Smooth muscle cell (in vitro differentiated cells): ENCODE results near the gene ARL5B. TPM values are rescaled to one million over a fixed set of nuclear protein-coding genes. Genes with fewer than 3 reads are reported as not detected.
A peak's percentile ranks its signal among the peaks of the same experiment; 100 is the strongest.

Experiments
- DNase-seq: peaks from one replicate; lab custom pipeline; 2025; ENCODE audit not compliant: unreplicated experiment; lab: John Stamatoyannopoulos, UW
- H2AFZ ChIP-seq: fragments of 200-600 bp; sonication (generic); 2 replicates; pipeline ENCODE4 v1.6.0; 2016; ENCODE audit warnings: antibody characterized with exemption, low read depth, mild to moderate bottlenecking
- H3F3A ChIP-seq: fragments of 200-600 bp; sonication (generic); 2 replicates; pipeline ENCODE4 v1.6.0; 2017; ENCODE audit warnings: antibody characterized with exemption, low read depth
- H3K27ac ChIP-seq: fragments of 200-600 bp; sonication (generic); 2 replicates; pipeline ENCODE4 v1.5.1; 2016; ENCODE audit warnings: low read depth, mild to moderate bottlenecking
- H3K27me3 ChIP-seq: fragments of 200-600 bp; sonication (generic); 2 replicates; pipeline ENCODE4 v1.6.1; 2016; ENCODE audit warnings: low read depth, mild to moderate bottlenecking
- H3K36me3 ChIP-seq: fragments of 200-600 bp; sonication (generic); 2 replicates; pipeline ENCODE4 v1.5.1; 2016; ENCODE audit warnings: low read depth
- H3K4me1 ChIP-seq: fragments of 200-600 bp; sonication (generic); 2 replicates; pipeline ENCODE4 v1.5.1; 2016; ENCODE audit warnings: low read depth
- H3K4me2 ChIP-seq: fragments of 200-600 bp; sonication (generic); 2 replicates; pipeline ENCODE4 v1.6.0; 2016; ENCODE audit warnings: mild to moderate bottlenecking
- H3K4me3 ChIP-seq: fragments of 200-600 bp; sonication (generic); 2 replicates; pipeline ENCODE4 v1.5.1; 2016; ENCODE audit warnings: mild to moderate bottlenecking
- H3K79me2 ChIP-seq: fragments of 200-600 bp; sonication (generic); 2 replicates; pipeline ENCODE4 v1.6.0; 2016; ENCODE audit warnings: low read depth, mild to moderate bottlenecking
- H3K9ac ChIP-seq: fragments of 200-600 bp; sonication (generic); 2 replicates; pipeline ENCODE4 v1.6.0; 2016; ENCODE audit warnings: low read depth
- H3K9me3 ChIP-seq: fragments of 200-600 bp; sonication (generic); replicated peaks from 2 replicates; pipeline ENCODE4 v1.5.1; 2016; ENCODE audit warnings: low read depth
- H4K20me1 ChIP-seq: fragments of 200-600 bp; sonication (generic); 2 replicates; pipeline ENCODE4 v1.6.0; 2016; ENCODE audit warnings: low read depth
- WGBS: methylation state at CpG from one replicate; pipeline ENCODE4 v1.1.7; 2016; ENCODE audit warnings: low lambda C conversion rate; 5-methylcytosine and 5-hydroxymethylcytosine counted together
- polyA plus RNA-seq: library from polyadenylated mRNA; unstranded; fragments of >200 nt; fragmentation: Nextera tagmentation; extraction: Ambion mirVana; gene quantifications from 2 replicates; pipeline ENCODE4 v1.2.1, GENCODE V29; 2016
- total RNA-seq: library from RNA; depleted of rRNA; stranded (reverse); fragments of >200 nt; gene quantifications from 2 replicates; pipeline ENCODE4 v1.2.3, GENCODE V29; 2014
- TF ChIP-seq, protein P1 (sequence below): fragments of 200-600 bp; sonication (generic); IDR thresholded peaks from 2 replicates; pipeline ENCODE4 v1.5.1; 2017; ENCODE audit warnings: borderline replicate concordance, mild to moderate bottlenecking, antibody characterized with exemption; ENCODE audit not compliant: insufficient read depth, poor library complexity, severe bottlenecking

The ARL5B gene
- total and polyA plus RNA-seq, 2 experiments from 2014 or later, result 12.9 to 80.9 TPM

DNA sequence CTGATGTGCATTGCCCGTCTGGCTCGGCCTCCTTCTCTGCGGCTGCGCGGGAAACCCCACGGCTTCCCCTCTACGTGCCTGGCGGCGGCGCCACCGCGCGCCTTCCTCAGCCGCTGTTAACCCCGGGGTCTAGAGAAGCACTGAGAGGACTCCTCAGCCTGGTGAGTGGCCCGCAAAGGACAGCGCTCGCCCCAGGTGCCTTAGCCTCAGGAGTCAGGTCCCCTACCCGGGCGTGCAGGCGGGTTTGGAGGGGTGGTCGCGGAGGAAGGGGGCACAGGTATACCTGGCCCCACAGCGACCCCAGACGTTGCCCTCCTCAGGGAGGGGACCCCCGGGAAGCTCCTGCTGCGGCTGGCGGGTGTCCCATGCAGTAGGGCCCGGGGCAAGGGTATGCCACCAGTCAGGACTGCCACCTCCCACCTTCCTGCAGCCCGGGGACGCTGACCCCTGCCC is 51.0 kb downstream of the ARL5B start:
- no peak overlapping the region for H3K4me2 ChIP-seq
- no peaks in the 10 kb centered on the region for H3K79me2 ChIP-seq
- H3K9ac ChIP-seq, result no peak overlapping the region
- H3K36me3 ChIP-seq, result no peaks in the 10 kb centered on the region
- no peaks in the 10 kb centered on the region for H3K4me1 ChIP-seq
- H3F3A ChIP-seq, result peaks cover 5% of the 10 kb centered on the region
- TF ChIP-seq, protein P1, sequence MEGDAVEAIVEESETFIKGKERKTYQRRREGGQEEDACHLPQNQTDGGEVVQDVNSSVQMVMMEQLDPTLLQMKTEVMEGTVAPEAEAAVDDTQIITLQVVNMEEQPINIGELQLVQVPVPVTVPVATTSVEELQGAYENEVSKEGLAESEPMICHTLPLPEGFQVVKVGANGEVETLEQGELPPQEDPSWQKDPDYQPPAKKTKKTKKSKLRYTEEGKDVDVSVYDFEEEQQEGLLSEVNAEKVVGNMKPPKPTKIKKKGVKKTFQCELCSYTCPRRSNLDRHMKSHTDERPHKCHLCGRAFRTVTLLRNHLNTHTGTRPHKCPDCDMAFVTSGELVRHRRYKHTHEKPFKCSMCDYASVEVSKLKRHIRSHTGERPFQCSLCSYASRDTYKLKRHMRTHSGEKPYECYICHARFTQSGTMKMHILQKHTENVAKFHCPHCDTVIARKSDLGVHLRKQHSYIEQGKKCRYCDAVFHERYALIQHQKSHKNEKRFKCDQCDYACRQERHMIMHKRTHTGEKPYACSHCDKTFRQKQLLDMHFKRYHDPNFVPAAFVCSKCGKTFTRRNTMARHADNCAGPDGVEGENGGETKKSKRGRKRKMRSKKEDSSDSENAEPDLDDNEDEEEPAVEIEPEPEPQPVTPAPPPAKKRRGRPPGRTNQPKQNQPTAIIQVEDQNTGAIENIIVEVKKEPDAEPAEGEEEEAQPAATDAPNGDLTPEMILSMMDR, result no peak
- no peak overlapping the region for H2AFZ ChIP-seq
- no peaks in the 10 kb centered on the region for H3K9me3 ChIP-seq
- H3K27me3 ChIP-seq, result no peaks in the 10 kb centered on the region
- no peak for DNase-seq
- 97% methylated on average over 31 of the region's 31 CpGs for WGBS
- no peaks in the 10 kb centered on the region for H4K20me1 ChIP-seq
- no peak overlapping the region for H3K27ac ChIP-seq
- no peak overlapping the region for H3K4me3 ChIP-seq

DNA sequence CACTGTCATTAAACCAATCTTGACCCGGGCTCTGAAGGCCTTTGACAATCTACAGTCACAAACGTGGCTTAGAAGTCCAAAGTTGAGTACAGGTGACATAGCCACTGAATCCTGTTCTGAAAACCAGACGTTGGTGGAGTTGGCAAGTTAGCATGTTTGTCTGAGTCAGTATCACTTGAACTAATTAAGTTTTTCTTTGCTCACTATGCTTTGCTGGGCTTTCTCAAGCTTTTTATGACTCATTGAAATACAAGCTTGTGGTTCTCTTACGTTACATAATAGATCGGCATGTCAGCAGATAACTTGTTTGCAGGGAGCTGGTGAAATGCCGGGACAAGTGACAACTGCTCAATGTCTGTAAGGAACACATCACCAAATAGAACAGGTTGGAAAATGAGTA is 53.8 kb downstream of the ARL5B start:
- Histone ChIP-seq H3K9me3 (no peaks in the 10 kb centered on the region), H3K4me1 (no peaks in the 10 kb centered on the region), H4K20me1 (no peaks in the 10 kb centered on the region), H3K27ac (peak overlapping the region; percentile 56), H3K79me2 (no peaks in the 10 kb centered on the region), H3K4me3 (no peak overlapping the region), H2AFZ (no peak overlapping the region), H3K9ac (no peak overlapping the region), H3K36me3 (no peaks in the 10 kb centered on the region), H3K27me3 (no peaks in the 10 kb centered on the region), H3K4me2 (peak overlapping the region; percentile 6), H3F3A (peaks cover 5% of the 10 kb centered on the region)
- 9% methylated on average over 6 of the region's 6 CpGs for WGBS
- DNase-seq, result no peak
- TF ChIP-seq, protein P1, result no peak

DNA sequence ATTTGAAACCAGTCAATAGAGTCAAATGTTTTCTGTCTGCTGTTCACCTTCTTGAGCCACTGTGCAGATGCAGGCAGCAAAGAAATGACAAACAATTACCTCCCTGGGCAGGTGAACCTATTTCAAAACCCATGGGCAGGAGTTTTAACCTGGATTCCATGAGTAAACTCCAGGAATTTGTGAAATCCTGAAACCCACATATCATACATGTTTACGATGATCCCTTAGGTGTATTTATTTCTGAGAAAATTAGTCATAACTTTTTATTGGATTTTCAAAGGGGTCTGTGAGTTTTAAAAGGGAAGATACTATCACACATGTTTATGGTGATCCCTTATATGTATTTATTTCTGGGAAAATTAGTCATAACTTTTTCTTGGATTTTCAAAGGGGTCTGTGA is 59.8 kb downstream of the ARL5B start:
- 41% methylated on average over 1 of the region's 1 CpG for WGBS
- TF ChIP-seq, protein P1, result no peak
- Histone ChIP-seq H3K4me3 (no peak overlapping the region), H3K79me2 (no peaks in the 10 kb centered on the region), H3K4me2 (no peak overlapping the region), H3K9me3 (no peaks in the 10 kb centered on the region), H3K27me3 (no peaks in the 10 kb centered on the region), H3K36me3 (no peaks in the 10 kb centered on the region), H4K20me1 (no peaks in the 10 kb centered on the region), H3F3A (no peaks in the 10 kb centered on the region), H3K9ac (no peak overlapping the region), H3K4me1 (no peaks in the 10 kb centered on the region), H3K27ac (no peak overlapping the region), H2AFZ (no peak overlapping the region)
- no peak for DNase-seq

DNA sequence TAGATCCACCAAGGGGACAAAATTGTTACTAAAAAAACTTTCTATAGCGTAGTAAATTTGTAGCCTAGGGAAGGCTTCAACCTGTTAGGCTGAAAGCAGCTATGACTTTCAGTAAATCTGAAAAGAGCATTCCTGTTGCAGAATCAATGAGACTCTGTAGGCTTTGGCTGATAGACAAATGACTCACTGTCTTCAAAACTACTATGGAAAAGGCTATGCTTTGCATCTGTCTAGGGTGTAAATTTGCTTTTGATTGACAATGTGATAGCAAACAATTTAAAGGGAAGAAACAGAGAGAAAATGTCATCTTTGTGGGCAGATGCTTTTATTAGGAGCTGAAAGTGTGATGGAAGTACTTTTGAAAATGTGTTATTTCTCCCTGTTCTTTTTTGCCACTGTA is 60.6 kb downstream of the ARL5B start:
- Histone ChIP-seq H3F3A (no peaks in the 10 kb centered on the region), H3K9ac (no peak overlapping the region), H3K36me3 (no peaks in the 10 kb centered on the region), H3K27ac (no peak overlapping the region), H3K4me3 (no peak overlapping the region), H3K79me2 (no peaks in the 10 kb centered on the region), H2AFZ (no peak overlapping the region), H3K27me3 (no peaks in the 10 kb centered on the region), H3K4me2 (no peak overlapping the region), H3K9me3 (no peaks in the 10 kb centered on the region), H3K4me1 (no peaks in the 10 kb centered on the region), H4K20me1 (no peaks in the 10 kb centered on the region)
- WGBS, result 88% methylated on average over 1 of the region's 1 CpG
- no peak for DNase-seq
- TF ChIP-seq, protein P1, result no peak
